HuH-7 (cell line): ENCODE data around the gene PRAMEF1.
"Not testable (repeated sequence)": the region's sequence is repeated elsewhere in the genome, so short reads cannot be mapped to it uniquely, and the experiment has no call there.

ENCODE experiments used
- DNase-seq: peaks from one replicate; pipeline ENCODE4 v3.0.0; 2011; ENCODE audit warnings: low spot score

The PRAMEF1 gene

GRCh38 chr1:12775443-12775842, 15.8 kb upstream of the PRAMEF1 start:
- no peak for DNase-seq

DNA sequence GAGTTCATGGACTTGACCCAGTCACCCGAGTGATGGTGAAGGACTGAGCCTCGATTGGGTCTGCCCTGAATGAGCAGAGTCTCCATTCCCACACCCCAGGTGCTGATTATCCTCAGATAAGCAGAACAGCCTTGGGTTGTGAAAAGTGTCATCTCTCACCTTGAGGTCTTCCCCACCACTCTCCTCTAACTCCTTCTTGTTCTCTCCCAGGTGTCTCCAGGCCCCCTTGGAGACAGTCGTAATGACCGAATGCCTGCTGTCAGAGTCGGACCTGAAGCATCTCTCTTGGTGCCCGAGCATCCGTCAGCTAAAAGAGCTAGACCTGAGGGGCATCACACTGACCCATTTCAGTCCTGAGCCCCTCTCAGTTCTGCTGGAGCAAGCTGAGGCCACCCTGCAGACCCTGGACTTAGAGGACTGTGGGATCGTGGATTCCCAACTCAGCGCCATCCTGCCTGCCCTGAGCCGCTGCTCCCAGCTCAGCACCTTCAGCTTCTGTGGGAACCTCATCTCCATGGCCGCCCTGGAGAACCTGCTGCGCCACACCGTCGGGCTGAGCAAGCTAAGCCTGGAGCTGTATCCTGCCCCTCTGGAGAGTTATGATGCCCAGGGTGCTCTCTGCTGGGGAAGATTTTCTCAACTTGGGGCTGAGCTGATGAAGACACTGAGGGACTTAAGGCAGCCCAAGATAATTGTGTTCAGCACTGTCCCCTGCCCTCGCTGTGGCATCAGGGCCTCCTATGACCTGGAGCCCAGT, 14.2 kb upstream of the PRAMEF1 start:
- no peak for DNase-seq

DNA sequence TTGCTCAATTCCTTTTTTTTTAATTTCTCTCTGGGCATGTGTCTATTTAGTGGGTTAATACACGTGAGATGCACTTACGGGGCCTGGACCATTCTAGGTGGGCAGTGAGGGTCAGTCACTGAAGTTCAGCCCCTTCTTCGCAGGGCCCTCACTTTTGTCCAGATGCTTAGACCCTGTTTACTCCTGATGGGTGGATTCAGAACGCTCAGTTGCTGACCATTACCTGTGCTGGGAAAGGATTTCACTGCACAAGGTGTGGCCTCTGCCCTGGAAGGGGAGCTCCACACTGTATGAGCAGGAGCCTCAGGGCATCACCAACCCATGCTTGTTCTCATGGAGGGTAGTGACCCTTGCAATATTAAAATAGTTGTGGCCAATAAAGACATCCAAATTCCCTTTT, 13.1 kb upstream of the PRAMEF1 start:
- DNase-seq, result no peak

GRCh38 chr1:12778907-12779306, 12.3 kb upstream of the PRAMEF1 start:
- DNase-seq, result no peak

DNA sequence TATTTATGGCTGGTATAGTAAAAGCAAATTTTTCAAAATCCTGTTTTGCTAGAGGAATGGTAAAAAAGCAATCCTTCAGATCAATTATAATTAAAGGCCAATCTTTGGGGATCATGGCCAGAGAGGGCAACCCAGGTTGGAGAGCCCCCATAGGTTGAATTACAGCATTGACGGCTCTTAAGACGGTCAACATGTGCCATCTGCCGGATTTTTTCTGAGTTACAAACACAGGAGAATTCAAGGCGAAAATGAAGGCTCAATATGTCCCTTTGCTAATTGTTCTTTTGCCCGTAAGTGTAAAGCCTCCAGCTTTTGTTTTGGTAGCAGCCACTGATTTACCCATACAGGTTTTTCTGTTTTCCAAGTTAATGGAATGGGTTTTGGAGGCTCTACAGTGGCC, 9.7 kb upstream of the PRAMEF1 start:
- not testable (repeated sequence) for DNase-seq

GRCh38 chr1:12783783-12784182, 7.4 kb upstream of the PRAMEF1 start:
- DNase-seq, result not testable (repeated sequence)

DNA sequence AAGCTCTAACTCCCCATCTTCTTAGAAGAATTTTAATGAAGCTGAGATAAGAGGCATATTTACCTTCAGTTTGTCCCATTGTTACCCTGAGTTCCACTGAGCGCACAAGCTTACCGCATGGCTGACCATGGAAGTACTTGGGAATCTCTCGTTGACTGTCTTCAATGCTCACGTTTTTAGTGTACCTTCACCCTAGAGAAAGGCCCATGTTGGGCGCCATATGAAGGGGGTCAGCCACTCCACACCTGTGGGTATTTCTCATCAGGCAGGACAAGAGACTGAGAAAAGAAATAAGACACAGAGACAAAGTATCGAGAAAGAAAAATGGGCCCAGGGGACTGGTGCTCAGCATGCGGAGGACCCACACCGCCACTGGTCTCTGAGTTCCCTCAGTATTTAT, 6.5 kb upstream of the PRAMEF1 start:
- not testable (repeated sequence) for DNase-seq

DNA sequence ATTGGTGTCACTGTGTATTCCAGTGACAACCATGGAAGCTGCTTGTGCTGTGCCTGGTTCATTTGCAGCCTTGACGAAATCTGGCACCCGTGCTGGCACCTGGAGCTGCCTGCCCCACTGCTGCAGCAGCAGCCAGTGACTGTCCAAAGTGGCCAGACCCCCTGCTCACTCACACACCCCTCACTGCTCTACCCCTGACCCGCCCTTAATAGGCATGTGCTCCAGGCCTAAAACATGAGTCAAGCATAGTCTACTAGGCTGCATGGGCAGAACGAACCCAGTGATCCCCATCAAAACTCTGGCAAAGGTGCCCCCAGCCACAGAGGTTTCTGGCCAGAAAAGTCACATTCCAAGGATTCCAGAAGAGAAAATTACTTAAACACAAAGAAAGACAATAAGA, 7.7 kb downstream of the PRAMEF1 start:
- no peak for DNase-seq

DNA sequence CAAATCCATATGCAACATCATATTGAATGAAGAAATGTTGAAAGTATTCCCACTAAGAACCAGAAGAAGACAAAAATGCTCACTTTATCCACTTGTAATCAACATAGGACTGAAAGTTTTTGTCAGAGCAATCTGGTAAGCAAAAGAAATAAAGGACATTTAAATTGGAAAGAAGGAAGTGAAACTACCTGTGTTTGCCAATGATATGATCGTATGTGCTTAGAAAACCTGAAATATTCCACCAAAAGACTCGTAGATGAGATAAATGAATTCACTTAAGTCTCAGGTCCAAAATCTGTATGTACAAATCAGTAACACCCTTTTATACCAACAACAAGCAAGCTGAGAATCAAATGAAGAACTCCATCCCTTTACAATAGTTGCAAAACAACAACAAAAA, 8.5 kb downstream of the PRAMEF1 start:
- DNase-seq, result no peak

GRCh38 chr1:12809933-12810332, 18.7 kb downstream of the PRAMEF1 start:
- no peak for DNase-seq

DNA sequence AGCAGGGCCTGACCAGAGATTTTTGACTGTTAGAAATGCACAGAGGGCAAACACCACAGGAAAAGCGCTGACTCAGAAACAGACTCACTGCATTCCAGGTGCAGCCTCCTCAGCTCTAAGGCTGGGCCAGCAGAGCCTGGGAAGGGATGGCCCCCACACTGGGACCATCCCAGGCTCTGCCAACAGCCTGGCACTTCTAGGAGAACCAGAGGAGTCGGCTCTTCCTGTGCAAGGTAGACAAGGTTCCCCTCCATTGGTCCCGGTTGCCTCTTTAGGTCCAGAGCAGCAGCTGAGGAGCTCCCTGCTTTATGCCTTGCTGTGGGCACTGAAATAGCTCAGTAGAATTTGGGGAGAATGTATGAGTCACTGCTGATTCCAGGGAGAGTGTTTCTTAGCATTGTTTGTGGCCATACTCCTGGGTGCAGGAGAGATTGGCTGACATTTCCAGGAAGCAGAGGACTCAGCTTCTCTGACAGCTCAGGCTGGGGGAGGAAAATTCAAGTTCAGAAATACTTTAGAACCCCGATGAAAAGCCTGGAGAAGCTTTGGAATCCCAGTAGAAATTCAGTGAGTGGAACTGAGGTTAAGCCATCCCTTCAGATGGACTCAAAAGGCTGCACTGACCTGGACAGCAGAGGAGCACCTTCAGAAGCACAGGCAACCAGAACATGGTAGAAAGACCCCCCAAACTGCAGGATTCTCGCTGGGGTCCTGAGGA, 19.7 kb downstream of the PRAMEF1 start:
- no peak for DNase-seq

GRCh38 chr1:12811409-12811784, 20.2 kb downstream of the PRAMEF1 start:
- no peak for DNase-seq

DNA sequence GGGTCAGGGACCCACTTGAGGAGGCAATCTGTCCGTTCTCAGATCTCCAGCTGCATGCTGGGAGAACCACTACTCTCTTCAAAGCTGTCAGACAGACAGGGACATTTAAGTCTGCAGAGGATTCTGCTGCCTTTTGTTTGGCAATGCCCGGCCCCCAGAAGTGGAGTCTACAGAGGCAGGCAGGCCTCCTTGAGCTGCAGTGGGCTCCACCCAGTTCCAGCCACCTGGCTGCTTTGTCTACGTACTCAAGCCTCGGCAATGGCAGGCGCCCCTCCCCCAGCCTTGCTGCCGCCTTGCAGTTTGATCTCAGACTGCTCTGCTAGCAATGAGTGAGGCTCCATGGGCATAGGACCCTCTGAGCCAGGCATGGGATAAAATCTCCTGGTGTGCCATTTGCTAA, 27.9 kb downstream of the PRAMEF1 start:
- not testable (repeated sequence) for DNase-seq

DNA sequence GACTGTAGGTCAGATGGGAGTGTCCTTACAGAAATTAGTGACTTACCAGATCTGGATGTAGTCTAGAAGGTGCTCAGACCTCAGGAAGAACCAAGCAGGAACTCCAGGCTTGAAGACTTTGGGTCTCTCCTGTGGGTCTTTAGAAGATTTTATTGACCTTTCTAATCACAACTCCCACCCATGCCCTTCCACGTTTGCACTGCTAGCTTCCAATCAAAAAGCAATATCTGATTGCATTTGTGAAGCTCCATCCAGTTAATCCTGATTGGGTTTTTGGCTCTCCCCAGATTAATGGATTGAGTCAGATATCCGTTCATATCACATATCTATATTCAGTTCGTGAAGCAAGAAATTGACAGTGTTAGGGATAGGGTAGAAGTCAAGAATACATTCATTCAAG, 40.1 kb downstream of the PRAMEF1 start, which contains the start of gene PRAMEF11:
Gene PRAMEF11, minus strand, starts transcription at position 101 of the 400 bp plus-strand sequence. CDS start 2,621 bp downstream, outside the sequence.
- not testable (repeated sequence) for DNase-seq

GRCh38 chr1:12833251-12833650, 42.1 kb downstream of the PRAMEF1 start:
- not testable (repeated sequence) for DNase-seq
